SU-DHL-6 (cell line): ENCODE measurements around the gene CCDC187.

Experiments
- H2AFZ ChIP-seq: fragments of 200-600 bp; sonication (generic); 2 replicates; pipeline ENCODE4 v1.6.1; 2014; ENCODE audit warnings: low read depth, mild to moderate bottlenecking, moderate library complexity, mixed read lengths, antibody characterized with exemption, low read length; ENCODE audit not compliant: severe bottlenecking
- H3F3A ChIP-seq: fragments of 200-600 bp; shearing (Covaris generic); 2 replicates; pipeline ENCODE4 v1.6.0; 2016; ENCODE audit warnings: antibody characterized with exemption, mild to moderate bottlenecking; ENCODE audit not compliant: insufficient read depth
- H3K27ac ChIP-seq: fragments of 200-600 bp; sonication (generic); 2 replicates; pipeline ENCODE4 v1.5.1; 2016; ENCODE audit warnings: low read depth, mild to moderate bottlenecking, low read length, moderate library complexity, mixed read lengths
- H3K27me3 ChIP-seq: fragments of 200-600 bp; sonication (generic), shearing (Covaris generic); 2 replicates; pipeline ENCODE4 v1.6.0; 2014; ENCODE audit warnings: mild to moderate bottlenecking, low read length
- H3K36me3 ChIP-seq: fragments of 200-600 bp; sonication (generic); 2 replicates; pipeline ENCODE4 v1.6.1; 2014; ENCODE audit warnings: mild to moderate bottlenecking, low read length, mixed read lengths
- H3K4me2 ChIP-seq: fragments of 300-600, 200-600 bp; shearing (Covaris generic), sonication (generic); 2 replicates; pipeline ENCODE4 v1.6.0; 2014; ENCODE audit warnings: low read length, low read depth, mild to moderate bottlenecking; ENCODE audit not compliant: poor library complexity, severe bottlenecking
- H3K4me3 ChIP-seq: fragments of 200-600 bp; sonication (generic); 2 replicates; pipeline ENCODE4 v1.5.1; 2014; ENCODE audit warnings: antibody characterized with exemption, low read length, mild to moderate bottlenecking, mixed read lengths; ENCODE audit not compliant: insufficient read depth, poor library complexity, severe bottlenecking
- H3K79me2 ChIP-seq: fragments of 200-600 bp; sonication (generic); 2 replicates; pipeline ENCODE4 v1.6.1; 2014; ENCODE audit warnings: mild to moderate bottlenecking, low read length, moderate library complexity; ENCODE audit not compliant: insufficient read depth
- H3K9ac ChIP-seq: fragments of 200-600 bp; sonication (generic); 2 replicates; pipeline ENCODE4 v1.7.0; 2014; ENCODE audit warnings: mild to moderate bottlenecking, low read length
- H3K9me2 ChIP-seq: fragments of 200-600 bp; sonication (generic); replicated peaks from 2 replicates; pipeline ENCODE4 v1.6.1; 2014; ENCODE audit warnings: low read length; ENCODE audit not compliant: insufficient read depth
- H3K9me3 ChIP-seq: fragments of 200-600 bp; sonication (generic); 2 replicates; pipeline ENCODE4 v1.6.1; 2014; ENCODE audit warnings: low read length, mixed read lengths; ENCODE audit not compliant: insufficient read depth
- H4K20me1 ChIP-seq: fragments of 200-600 bp; sonication (generic); 2 replicates; pipeline ENCODE4 v1.6.1; 2014; ENCODE audit warnings: low read depth, mild to moderate bottlenecking, antibody characterized with exemption, low read length, moderate library complexity, mixed read lengths
- CTCF ChIP-seq: fragments of 200-600 bp; sonication (generic); IDR thresholded peaks from one replicate; pipeline ENCODE4 v1.5.1; 2017; ENCODE audit warnings: antibody characterized with exemption, mild to moderate bottlenecking, low read length, moderate library complexity; ENCODE audit not compliant: insufficient read depth, poor library complexity, severe bottlenecking
- EZH2phosphoT487 ChIP-seq: fragments of 200-600 bp; sonication (generic), shearing (Covaris generic); conservative IDR thresholded peaks from 2 replicates; pipeline ENCODE4 v1.6.1; 2018; ENCODE audit warnings: mild to moderate bottlenecking, antibody characterized with exemption, low read length, moderate library complexity, mixed read lengths

Gene CCDC187

GRCh38 chr9:136239983-136240330, 63.9 kb downstream of the CCDC187 start:
- Histone ChIP-seq H3K9ac (peak overlapping the region; percentile 44), H3K27ac (peak overlapping the region; percentile 87), H3K4me3 (no peak overlapping the region)

GRCh38 chr9:136239135-136239982, 64.5 kb downstream of the CCDC187 start:
- H3K9ac ChIP-seq, result peak overlapping the region; percentile 27
- peaks cover 93% of the 10 kb centered on the region for H3K79me2 ChIP-seq
- H3K4me3 ChIP-seq, result no peak overlapping the region
- TF ChIP-seq EZH2phosphoT487, result no peak
- no peak for TF ChIP-seq CTCF
- peak overlapping the region; percentile 87 for H3K27ac ChIP-seq
- peak overlapping the region; percentile 59 for H3K4me2 ChIP-seq
- no peak overlapping the region for H2AFZ ChIP-seq
- H3K9me2 ChIP-seq, result no peaks in the 10 kb centered on the region
- H3K27me3 ChIP-seq, result no peaks in the 10 kb centered on the region
- no peaks in the 10 kb centered on the region for H4K20me1 ChIP-seq
- no peaks in the 10 kb centered on the region for H3K9me3 ChIP-seq
- no peaks in the 10 kb centered on the region for H3K36me3 ChIP-seq
- H3F3A ChIP-seq, result peaks cover 18% of the 10 kb centered on the region

More at GRCh38 chr9:136239983-136240330, 63.9 kb downstream of the CCDC187 start:
- Histone ChIP-seq H3F3A (peaks cover 24% of the 10 kb centered on the region), H3K4me2 (peak overlapping the region; percentile 59), H3K79me2 (peaks cover 95% of the 10 kb centered on the region), H3K27me3 (no peaks in the 10 kb centered on the region), H3K9me2 (no peaks in the 10 kb centered on the region), H4K20me1 (no peaks in the 10 kb centered on the region), H3K9me3 (no peaks in the 10 kb centered on the region), H3K36me3 (no peaks in the 10 kb centered on the region), H2AFZ (no peak overlapping the region)
- TF ChIP-seq CTCF (no peak), EZH2phosphoT487 (no peak)

- Histone ChIP-seq H3K4me2 (no peak overlapping the region), H2AFZ (no peak overlapping the region), H3K9me2 (no peaks in the 10 kb centered on the region), H3K9ac (no peak overlapping the region), H3F3A (peaks cover 8% of the 10 kb centered on the region), H3K4me3 (no peak overlapping the region), H3K36me3 (no peaks in the 10 kb centered on the region), H3K9me3 (no peaks in the 10 kb centered on the region), H3K79me2 (peaks cover 91% of the 10 kb centered on the region), H3K27me3 (no peaks in the 10 kb centered on the region), H3K27ac (peak overlapping the region; percentile 87; the same call in 1 of the 2 replicates), H4K20me1 (no peaks in the 10 kb centered on the region)
- TF ChIP-seq EZH2phosphoT487, result no peak
- TF ChIP-seq CTCF, result no peak
Measured at GRCh38 chr9:136238342-136238732, 65.6 kb downstream of the CCDC187 start.
